Activated CD8-positive, alpha-beta memory T cell treated with anti-CD3 and anti-CD28 coated beads, Interleukin-2, amount 50 U/mL, for 48 hours (primary cell): Measurements from ENCODE around the gene TPI1.
A peak's percentile ranks its signal among the peaks of the same experiment; 100 is the strongest.

Source experiments
- DNase-seq: peaks from one replicate; pipeline ENCODE4 v3.0.0-alpha.2; 2020

The TPI1 gene

GRCh38 chr12:6828781-6829535 lies 38.4 kb upstream of the TPI1 start:
- peak; percentile 73 for DNase-seq

GRCh38 chr12:6829536-6830220 lies 37.7 kb upstream of the TPI1 start:
- DNase-seq, result no peak

GRCh38 chr12:6830286-6830890 lies 36.9 kb upstream of the TPI1 start:
- no peak for DNase-seq

- no peak for DNase-seq
Observed at GRCh38 chr12:6830999-6831398, 36.3 kb upstream of the TPI1 start.

- no peak for DNase-seq
Observed at GRCh38 chr12:6831450-6831995, 35.8 kb upstream of the TPI1 start.

- DNase-seq, result no peak
Observed at GRCh38 chr12:6832125-6832524, 35.2 kb upstream of the TPI1 start.

GRCh38 chr12:6833189-6833890 lies 34.0 kb upstream of the TPI1 start:
- no peak for DNase-seq

- no peak for DNase-seq
Observed at GRCh38 chr12:6834254-6834653, 33.1 kb upstream of the TPI1 start.

- no peak for DNase-seq
Observed at GRCh38 chr12:6834873-6835272, 32.5 kb upstream of the TPI1 start.

- DNase-seq, result no peak
Observed at GRCh38 chr12:6836851-6837250, 30.5 kb upstream of the TPI1 start.

- no peak for DNase-seq
Observed at GRCh38 chr12:6837370-6838060, 29.8 kb upstream of the TPI1 start.

GRCh38 chr12:6838854-6839253 lies 28.5 kb upstream of the TPI1 start:
- DNase-seq, result no peak

- no peak for DNase-seq
Observed at GRCh38 chr12:6839482-6840201, 27.7 kb upstream of the TPI1 start.

- no peak for DNase-seq
Observed at GRCh38 chr12:6840330-6840729, 27.0 kb upstream of the TPI1 start.

GRCh38 chr12:6840761-6841515 lies 26.4 kb upstream of the TPI1 start, which contains the start of gene GNB3:
GNB3 (plus strand) TSS chr12:6840925; CDS start chr12:6841288, 363 bp downstream.
- no peak for DNase-seq

- no peak for DNase-seq
Observed at GRCh38 chr12:6842075-6842474, 25.3 kb upstream of the TPI1 start.

- DNase-seq, result no peak
Observed at GRCh38 chr12:6843118-6843902, 24.0 kb upstream of the TPI1 start.

- no peak for DNase-seq
Observed at GRCh38 chr12:6845395-6845794, 21.9 kb upstream of the TPI1 start.

GRCh38 chr12:6846316-6846869 lies 20.9 kb upstream of the TPI1 start:
- DNase-seq, result no peak

GRCh38 chr12:6847676-6848075 lies 19.7 kb upstream of the TPI1 start:
- DNase-seq, result no peak
